Raji (cell line): ENCODE results near the gene CHST11.

Source experiments
- POLR2A ChIP-seq: IDR thresholded peaks from 2 replicates; pipeline ENCODE4 v1.6.1; 2011; ENCODE audit warnings: low read depth, low read length, control low read depth; ENCODE audit not compliant: insufficient read depth

Gene CHST11

DNA sequence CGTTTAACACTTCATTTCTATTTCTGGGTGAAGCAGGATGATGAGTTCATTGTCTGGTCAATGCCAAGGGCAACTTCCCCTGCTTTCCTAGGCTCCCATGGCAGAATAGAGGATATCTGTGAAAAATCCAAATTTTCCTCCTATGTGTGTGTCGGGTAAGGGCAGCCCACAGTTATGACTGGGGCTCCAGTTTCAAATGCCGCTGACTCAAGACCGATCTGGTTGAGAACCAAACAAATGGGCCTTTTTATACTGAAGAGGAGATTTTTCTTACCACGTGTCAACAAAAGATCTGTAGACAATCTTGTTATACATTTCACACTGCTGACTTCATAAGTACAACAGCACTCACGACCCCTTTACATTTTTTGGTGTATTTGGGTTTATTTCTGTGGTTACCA lies 120.8 kb downstream of the CHST11 start:
- no peak for TF ChIP-seq POLR2A

DNA sequence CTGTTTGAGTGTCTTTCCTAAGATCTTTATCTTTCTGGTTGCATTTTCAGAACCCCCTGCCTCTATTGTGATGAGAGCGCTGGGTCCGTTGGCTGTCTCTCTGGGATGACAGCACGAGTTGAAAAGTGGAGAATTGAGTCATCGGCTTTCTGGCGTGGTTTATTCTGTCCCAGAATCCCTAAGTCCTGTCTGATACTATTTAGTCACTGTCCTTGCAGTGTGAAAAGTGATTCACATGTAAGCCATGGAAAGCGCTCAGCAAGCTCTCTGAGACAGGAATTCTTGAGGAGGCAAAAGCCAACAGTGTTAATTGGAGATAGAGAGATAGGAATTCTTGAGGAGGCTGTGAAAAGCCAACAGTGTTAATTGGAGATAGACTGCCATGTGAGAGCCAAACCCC lies 121.7 kb downstream of the CHST11 start:
- no peak for TF ChIP-seq POLR2A

DNA sequence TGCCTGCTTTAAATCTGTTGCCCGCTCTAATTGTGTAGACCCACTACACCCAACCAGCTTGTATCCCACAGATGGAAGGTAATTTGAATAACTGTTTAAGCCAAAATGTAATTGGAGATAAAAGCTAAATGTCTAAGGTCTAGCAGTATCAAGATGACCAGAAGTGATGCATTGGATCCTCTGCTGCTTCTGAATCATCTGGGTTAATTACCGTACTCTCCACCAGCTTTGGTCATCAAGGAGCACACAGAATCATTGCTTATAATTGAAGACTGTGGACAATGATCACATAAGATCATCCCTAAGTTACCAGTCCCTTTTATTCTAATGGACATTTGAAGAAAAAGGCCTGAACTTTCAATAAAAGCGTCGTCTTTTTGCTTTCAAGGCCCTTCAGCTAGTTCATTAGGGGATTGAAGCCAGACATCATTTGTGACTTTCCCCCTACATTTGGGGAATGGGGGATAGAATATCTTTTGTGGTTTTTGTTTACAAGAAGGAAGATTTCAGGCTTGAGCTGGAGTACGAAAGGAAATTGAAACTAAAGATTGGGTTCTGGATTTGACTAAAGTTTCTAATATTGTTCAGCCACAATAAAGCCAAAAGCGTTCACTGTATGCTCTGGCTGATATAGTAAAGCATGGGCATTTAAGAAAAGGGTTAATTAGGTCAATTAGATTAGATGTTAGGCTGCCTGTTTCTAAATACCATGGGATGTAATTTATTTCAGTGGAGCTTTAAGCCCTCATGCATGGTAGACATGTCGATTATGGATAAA lies 123.2 kb downstream of the CHST11 start:
- TF ChIP-seq POLR2A = no peak

DNA sequence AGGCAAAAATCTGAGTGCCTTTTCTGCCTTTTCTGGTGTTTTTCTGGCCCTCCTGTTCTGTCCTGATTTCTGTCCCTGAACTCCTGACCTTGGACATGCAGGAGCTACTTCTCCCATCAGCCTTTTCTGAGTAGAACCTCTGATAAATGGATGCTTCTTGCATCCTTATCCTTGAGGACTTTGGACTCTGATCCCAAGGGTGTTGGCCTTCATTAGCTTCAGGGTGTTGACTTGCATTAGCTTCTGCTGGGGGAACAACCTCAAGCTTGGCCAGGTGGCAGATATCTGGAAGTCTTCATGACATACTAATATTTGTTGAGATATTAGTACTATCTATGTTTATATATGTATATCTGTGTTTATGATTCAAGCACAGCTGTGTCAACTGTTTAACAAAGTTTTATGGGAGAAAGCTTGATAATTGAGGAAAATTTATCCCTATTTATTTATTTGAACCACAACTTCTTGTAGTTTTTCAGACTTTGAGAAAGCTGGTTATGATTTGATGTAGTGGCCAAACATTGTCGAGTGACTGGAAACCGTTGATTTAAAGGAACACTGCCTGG lies 124.3 kb downstream of the CHST11 start:
- TF ChIP-seq POLR2A = no peak

DNA sequence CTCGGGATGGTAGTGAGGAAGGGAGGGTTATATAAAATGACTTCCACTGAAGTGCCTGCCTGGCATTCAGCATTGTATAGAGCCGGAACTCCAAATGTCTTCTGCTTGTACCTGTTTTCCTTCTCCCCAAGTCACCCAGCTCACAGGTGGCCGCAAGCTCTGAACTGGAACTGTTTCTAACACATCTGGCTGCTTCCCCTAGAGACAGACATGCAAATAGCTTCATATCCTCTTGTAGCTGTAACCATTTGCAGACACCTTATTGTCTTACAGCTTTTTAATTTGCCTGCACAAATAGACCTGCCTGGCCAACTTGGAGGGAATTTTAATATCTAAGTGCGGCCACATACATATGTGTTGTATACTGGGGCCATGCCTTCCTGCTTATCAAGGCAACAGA lies 126.0 kb downstream of the CHST11 start:
- peak; percentile 38 for TF ChIP-seq POLR2A

DNA sequence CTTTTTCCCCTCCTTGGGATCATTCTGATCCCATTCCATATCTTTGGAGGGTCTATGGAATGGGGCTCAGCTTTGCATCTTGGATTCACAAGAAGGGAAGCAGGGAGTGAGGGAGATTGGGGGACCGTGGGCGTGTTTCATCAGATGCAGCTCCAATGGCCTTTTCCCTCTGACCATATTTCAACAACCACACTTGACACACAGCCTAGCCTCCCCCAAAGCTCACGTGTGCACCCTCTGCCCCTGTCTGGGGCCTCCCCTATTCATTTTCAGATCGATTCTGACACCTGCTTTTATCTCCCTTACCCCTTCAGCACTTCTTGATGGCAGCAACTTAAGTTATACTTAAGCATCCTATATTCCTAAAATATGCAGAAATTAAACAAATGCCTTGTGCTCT lies 126.6 kb downstream of the CHST11 start:
- TF ChIP-seq POLR2A = no peak

DNA sequence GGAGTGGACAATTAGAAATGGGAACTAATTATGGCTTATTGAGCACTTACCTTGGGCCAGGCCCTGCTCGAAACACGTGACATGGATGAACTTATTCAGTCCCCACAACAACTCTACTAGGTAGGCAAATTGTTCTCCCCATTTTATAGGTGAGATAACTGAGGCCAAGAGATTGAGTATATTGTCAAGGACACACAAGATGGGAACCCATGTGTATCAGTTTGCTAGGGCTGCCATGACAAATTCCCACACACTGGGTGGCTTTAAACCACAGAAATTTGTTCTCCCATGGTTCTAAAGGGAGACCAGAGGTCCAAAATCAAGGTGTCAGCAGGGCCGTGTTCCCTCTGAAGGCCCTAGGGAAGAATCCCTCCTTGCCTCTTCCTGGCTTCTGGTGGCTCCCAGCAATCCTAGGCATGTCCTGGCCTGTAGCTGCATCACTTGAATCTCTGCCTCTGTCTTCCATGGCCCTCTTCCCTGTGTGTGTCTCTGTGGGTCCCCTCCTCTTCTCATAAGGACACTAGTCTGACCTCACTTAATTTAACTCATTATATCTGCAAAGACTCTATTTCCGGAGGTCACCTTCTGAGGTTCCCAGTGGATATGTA lies 128.8 kb downstream of the CHST11 start:
- TF ChIP-seq POLR2A = no peak

DNA sequence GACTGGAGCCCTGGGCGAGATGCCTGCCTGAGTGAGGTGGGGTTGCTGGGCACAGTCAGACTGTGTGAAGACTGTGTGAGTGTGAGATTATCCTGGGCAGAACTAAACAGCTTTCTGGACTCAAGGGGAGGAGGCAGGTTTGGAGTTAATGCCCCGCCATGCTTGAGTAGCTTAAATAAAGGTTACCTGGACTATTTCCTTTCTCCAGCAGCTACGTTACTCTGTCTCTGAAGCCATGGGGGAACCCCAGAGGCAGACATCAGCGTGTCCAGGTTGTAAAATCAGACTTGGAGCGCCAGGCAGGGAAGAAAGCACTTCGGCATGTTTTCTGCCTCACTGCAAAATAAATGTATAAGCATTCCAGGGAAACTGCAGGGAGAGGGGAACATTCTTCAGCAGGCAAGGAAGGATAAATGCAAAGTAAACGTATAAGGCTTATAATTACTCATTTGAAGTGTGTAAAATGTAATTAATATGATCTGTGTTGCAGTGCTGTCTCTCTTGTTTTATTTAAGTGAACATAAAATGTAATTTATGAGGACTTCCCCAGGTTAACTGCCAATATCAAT lies 129.7 kb downstream of the CHST11 start:
- TF ChIP-seq POLR2A = no peak

DNA sequence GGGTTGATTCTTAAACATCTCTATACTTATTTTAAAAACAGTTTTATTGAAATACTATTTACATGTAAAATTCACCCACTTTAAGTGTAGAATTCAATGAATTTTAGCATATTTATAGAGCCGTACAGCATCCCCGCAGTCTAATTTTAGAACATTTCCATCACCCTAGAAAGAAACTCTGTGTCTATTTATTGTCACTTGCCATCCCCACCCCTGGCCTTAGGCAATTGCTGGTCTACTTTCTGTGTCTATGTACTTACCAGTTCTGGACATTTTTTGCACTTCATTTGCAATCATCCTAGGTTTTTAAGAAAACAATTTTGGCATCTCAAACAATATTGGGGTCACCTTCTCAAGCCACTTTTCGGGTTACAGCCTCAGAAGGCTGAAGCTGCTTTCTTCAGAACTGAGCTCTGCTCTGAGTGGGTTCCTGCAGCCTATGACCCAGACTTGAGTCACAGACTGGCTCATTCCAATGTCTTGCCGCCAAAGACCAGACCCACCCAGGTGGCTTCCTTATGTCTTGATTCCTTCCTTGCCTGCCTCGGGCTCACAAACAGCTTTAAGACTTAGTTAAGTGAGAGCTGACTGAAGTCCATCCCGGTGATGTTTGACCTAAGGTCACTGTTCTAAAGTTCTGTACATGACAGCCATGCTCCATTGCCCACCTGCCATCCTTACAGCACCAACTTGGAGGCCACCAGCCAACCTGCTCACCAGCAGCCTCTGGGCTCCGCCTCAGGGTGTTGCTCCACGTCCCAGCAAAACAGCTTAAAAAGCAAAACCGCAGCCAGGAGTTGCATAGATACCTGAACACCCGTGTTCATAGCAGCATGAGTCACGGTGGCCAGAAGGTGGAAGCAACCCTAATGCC lies 131.5 kb downstream of the CHST11 start:
- no peak for TF ChIP-seq POLR2A

DNA sequence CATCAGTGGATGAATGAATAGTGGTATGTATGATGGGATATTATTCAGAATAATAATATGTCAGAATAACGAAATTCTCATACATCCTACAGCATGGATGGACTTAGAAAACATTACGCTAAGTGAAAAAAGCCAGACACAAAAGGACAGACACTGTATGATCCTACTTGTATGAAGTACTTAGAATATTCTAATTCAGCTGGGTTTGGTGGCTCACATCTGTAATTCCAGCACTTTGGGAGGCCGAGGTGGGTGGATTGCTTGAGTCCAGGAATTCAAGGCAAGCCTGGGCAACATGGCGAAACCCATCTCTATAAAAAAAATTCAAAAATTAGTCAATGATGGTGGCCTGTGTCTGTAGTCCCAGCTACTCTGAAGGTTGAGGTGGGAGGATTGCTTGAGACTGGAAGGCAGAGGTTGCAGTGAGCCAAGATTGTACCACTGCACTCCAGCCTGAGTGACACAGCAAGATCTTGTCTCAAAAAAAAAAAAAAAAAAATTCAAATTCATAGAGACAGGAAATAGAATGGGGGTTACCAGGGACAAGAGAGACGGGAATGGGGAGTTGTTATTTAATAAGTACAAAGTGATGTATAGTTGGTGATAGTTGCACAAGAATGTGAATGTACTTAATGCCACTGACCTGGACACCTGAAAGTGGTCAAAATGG lies 132.3 kb downstream of the CHST11 start:
- no peak for TF ChIP-seq POLR2A

DNA sequence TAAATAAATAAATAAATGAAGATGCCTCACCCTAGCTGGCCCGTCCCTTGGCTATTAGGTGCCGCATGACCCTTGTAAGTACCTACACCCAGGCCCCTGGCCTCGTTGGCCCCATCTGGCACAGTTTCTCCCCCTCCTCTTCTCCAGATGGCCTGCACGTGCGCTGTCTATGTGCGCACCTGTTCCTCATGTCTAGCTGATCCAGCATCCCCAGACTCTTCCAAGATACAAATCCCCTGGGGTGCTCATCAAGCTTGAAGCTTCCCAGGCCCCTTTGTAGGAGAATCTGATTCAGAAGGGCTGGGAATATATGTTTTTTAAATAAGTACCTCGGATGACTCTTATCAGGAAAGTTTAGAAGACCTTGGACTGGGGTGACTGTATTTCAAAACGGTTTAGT lies 133.3 kb downstream of the CHST11 start:
- no peak for TF ChIP-seq POLR2A

DNA sequence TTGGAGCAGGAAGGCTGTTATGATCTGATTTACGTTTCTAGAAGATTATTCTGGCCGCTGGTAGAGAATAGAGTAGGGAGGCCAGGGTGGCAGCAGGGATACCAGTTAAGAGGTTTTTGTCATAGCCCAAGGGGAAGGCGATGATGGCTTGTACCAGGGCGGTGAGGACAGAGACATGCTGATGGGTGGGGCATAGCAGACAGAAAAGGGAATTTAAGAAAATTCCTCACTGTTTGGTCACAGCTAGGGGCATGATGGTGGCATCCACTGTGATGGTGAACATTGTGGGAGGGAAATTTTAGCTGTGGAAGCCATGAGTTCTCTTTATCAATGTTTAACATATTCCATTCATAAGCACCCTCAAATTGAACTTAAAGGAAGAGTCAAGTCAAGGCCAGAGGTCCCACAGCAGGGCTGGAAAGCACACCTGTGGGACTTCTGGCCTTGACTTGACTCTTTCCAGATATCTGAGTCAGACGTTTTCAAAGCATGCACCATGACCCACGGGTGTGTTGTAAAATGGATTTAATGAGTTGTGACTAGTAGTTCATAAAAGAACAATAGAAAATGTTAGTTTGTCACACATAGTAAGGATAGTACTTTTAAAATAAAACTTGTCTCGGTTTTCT lies 134.6 kb downstream of the CHST11 start:
- no peak for TF ChIP-seq POLR2A

DNA sequence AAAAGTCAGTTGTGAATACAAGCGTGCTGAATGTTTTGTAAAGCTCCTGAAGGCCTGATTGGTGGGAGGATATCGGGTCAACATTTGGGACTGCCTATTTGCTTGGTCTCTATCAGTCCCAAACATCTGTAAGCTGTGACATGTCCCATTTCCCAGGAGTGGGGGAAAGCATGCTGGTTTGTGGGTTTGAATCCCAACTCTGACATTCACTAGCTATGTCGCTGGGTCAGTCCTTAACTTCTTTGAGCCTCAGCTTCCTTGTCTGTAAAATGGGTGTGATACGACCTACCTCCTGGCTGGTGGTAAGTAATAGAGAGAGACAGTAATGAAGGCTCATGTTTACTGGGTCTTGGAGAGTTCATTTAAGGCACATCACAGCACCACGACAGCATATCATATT lies 136.7 kb downstream of the CHST11 start:
- no peak for TF ChIP-seq POLR2A

DNA sequence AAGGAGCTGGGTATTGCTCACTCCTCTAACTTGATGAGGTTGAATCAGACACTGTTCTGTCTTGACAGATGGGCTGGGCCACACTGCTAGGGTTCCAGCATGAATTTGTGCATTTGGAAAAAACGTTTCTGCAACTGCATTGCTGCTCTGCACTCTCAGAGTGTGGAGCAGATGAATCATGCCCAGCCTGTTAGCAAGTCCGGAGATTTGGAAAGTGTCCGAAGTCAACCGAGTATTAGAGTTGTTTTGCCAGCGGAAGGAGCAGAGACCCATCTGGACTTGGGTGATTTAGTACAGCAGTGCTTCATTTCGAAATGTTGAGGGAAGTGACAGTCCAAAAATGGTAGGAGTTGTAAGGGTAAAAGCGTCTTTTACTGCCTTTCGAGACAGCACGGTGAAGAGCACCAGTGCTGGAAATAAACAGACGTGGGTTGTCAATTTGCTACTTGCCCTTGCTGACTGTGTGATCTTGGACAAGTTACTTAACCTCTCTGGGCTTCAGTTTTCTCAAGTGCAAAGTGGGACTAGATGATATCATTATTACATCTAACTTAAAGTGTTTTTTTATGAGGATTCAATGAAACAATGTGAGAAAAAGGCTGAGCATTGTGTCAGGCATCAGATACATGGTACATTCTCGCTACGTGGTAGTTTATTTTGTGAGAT lies 139.5 kb downstream of the CHST11 start:
- TF ChIP-seq POLR2A = no peak
